Measurements from ENCODE around the gene RPL34.
A peak's percentile ranks its signal among the peaks of the same experiment; 100 is the strongest.

Gene RPL34

DNA sequence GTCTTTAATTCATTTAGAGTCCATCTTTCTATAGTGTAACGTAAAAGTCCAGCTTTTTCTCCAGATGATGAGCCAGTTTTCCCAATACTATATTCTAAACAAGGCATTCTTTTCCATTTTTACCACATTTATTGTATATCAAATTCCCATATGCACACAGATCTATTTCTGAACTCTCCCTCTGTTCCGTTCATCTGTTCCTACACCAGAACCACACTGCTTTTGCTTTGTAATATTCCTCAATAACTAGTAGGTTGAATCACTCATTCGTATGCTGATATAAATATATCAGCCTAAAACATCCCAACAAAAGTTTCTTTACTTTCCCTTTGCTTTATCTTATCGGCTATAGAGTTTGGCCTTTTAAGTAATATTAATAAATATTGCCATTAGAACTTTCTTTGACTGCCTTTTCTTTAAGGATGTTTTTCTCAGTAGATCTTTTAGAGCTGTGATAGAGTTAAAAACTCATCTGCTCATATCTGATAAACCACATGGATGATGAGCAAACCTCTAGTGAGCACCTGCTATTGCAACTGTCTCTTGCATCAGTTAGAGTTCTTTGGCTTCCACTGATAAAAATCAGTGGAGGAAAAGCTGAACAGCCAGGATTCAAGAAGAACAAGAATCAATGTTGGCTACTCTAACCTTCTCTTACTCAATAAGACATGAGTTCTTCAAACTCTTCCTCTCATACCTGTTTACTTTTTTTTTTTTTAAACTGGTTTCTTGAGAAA lies 13.1 kb upstream of the RPL34 start:
- TF ChIP-seq YY1 (IDR thresholded peaks at IDR 0.05; ENCODE audit: insufficient read depth, insufficient read length): no peak
- TF ChIP-seq ZNF274 (IDR thresholded peaks at IDR 0.05; ENCODE audit: low read depth, low read length): no peak
- TF ChIP-seq SUZ12 (IDR thresholded peaks at IDR 0.05; ENCODE audit: extremely low read depth, insufficient read depth, insufficient read length): no peak
- H3K36me3 ChIP-seq (ENCODE audit: insufficient read depth, insufficient read length, low read length): no peaks in the 10 kb centered on the region
- H3K4me1 ChIP-seq (ENCODE audit: insufficient read depth, insufficient read length): no peaks in the 10 kb centered on the region
- DNase-seq (ENCODE audit: low read depth, low spot score): no peak
- H3K4me3 ChIP-seq (ENCODE audit: insufficient read length, low read depth): no peak overlapping the region
- no peaks in the 10 kb centered on the region for H3K9me3 ChIP-seq (ENCODE audit: insufficient read depth, low read length)
- no peak overlapping the region for H3K9ac ChIP-seq (ENCODE audit: insufficient read length, low read depth)
- H3K27me3 ChIP-seq (ENCODE audit: insufficient read depth, insufficient read length): no peaks in the 10 kb centered on the region

DNA sequence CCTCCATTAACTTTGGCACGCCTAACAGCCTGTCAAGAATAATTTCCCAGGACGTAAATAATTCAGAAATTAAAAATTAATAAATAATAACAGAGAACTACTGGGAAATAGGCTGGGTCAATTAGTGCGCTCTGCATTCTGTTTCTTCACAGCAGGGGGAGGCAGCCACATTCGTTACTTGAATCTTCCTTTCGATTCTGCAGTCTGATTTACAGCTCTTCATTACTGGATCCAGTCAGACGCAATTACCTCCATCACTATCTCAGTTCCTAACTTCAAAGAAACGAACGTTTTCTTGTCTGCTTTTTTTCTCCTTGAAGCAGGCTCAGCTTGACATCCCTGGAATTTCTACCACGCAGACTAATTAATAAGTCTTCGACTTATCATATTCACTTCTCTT lies 9.0 kb upstream of the RPL34 start:
- Histone ChIP-seq H3K4me1 (ENCODE audit: insufficient read depth, insufficient read length) (no peaks in the 10 kb centered on the region), H3K27me3 (ENCODE audit: insufficient read depth, insufficient read length) (no peaks in the 10 kb centered on the region), H3K4me3 (ENCODE audit: insufficient read length, low read depth) (no peak overlapping the region), H3K9ac (ENCODE audit: insufficient read length, low read depth) (no peak overlapping the region), H3K36me3 (ENCODE audit: insufficient read depth, insufficient read length, low read length) (no peaks in the 10 kb centered on the region), H3K9me3 (ENCODE audit: insufficient read depth, low read length) (peaks cover 11% of the 10 kb centered on the region)
- no peak for TF ChIP-seq SUZ12 (IDR thresholded peaks at IDR 0.05; ENCODE audit: extremely low read depth, insufficient read depth, insufficient read length)
- TF ChIP-seq ZNF274 (IDR thresholded peaks at IDR 0.05; ENCODE audit: low read depth, low read length): no peak
- TF ChIP-seq YY1 (IDR thresholded peaks at IDR 0.05; ENCODE audit: insufficient read depth, insufficient read length): no peak
- DNase-seq (ENCODE audit: low read depth, low spot score): no peak

- Histone ChIP-seq H3K9ac (ENCODE audit: insufficient read length, low read depth) (no peak overlapping the region), H3K36me3 (ENCODE audit: insufficient read depth, insufficient read length, low read length) (no peaks in the 10 kb centered on the region), H3K4me3 (ENCODE audit: insufficient read length, low read depth) (no peak overlapping the region), H3K9me3 (ENCODE audit: insufficient read depth, low read length) (peaks cover 11% of the 10 kb centered on the region), H3K27me3 (ENCODE audit: insufficient read depth, insufficient read length) (no peaks in the 10 kb centered on the region), H3K4me1 (ENCODE audit: insufficient read depth, insufficient read length) (no peaks in the 10 kb centered on the region)
- no peak for TF ChIP-seq YY1 (IDR thresholded peaks at IDR 0.05; ENCODE audit: insufficient read depth, insufficient read length)
- TF ChIP-seq ZNF274 (IDR thresholded peaks at IDR 0.05; ENCODE audit: low read depth, low read length): no peak
- TF ChIP-seq SUZ12 (IDR thresholded peaks at IDR 0.05; ENCODE audit: extremely low read depth, insufficient read depth, insufficient read length): no peak
- no peak for DNase-seq (ENCODE audit: low read depth, low spot score)
Observed at GRCh38 chr4:108612365-108612764, 8.0 kb upstream of the RPL34 start.

DNA sequence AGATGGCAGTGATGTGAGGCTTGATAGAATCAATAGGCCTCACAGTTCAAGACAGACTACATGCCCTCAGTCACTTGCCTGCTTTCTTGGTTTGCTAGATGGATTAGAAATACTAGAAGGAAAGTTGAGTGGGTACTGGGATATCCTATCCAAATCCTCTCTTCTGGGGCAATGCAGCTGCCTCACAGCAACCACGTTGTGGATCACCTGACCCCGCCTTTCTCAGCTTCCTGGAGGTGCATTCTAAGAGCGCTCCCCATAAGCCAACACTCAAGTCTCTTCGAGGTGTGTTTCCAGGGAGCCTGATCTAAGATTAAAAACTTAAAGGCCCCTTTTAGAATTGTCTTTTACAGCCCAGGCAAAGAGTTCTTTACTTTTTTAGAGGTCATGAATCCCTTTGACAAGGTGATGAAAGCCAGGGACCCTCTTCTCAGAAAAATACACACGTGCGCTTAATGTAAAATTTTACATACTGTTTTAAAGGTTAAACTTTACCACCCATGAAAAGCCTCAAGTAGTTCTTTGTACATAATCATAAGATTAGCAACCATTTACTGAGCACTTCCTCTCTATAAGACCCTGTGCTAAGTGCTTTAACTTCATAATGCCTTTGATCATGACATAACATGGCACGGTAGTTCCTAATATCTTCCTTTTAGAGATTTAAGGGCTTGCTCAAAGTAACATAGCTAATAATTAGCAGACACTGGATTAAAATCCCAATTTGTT lies 840 bp upstream of the RPL34 start:
- TF ChIP-seq ZNF274 (IDR thresholded peaks at IDR 0.05; ENCODE audit: low read depth, low read length) (no peak), SUZ12 (IDR thresholded peaks at IDR 0.05; ENCODE audit: extremely low read depth, insufficient read depth, insufficient read length) (no peak), YY1 (IDR thresholded peaks at IDR 0.05; ENCODE audit: insufficient read depth, insufficient read length) (no peak)
- no peaks in the 10 kb centered on the region for H3K4me1 ChIP-seq (ENCODE audit: insufficient read depth, insufficient read length)
- no peaks in the 10 kb centered on the region for H3K27me3 ChIP-seq (ENCODE audit: insufficient read depth, insufficient read length)
- H3K9ac ChIP-seq (ENCODE audit: insufficient read length, low read depth): no peak overlapping the region
- peak overlapping the region; percentile 44 for H3K4me3 ChIP-seq (ENCODE audit: insufficient read length, low read depth)
- peaks cover 38% of the 10 kb centered on the region for H3K36me3 ChIP-seq (ENCODE audit: insufficient read depth, insufficient read length, low read length)
- no peak for DNase-seq (ENCODE audit: low read depth, low spot score)
- H3K9me3 ChIP-seq (ENCODE audit: insufficient read depth, low read length): peaks cover 11% of the 10 kb centered on the region

GRCh38 chr4:108620933-108621905 lies 843 bp downstream of the RPL34 start:
- peak overlapping the region; percentile 92 for H3K9ac ChIP-seq (ENCODE audit: insufficient read length, low read depth)
- no peaks in the 10 kb centered on the region for H3K4me1 ChIP-seq (ENCODE audit: insufficient read depth, insufficient read length)
- H3K36me3 ChIP-seq (ENCODE audit: insufficient read depth, insufficient read length, low read length): peaks cover 51% of the 10 kb centered on the region
- H3K27me3 ChIP-seq (ENCODE audit: insufficient read depth, insufficient read length): no peaks in the 10 kb centered on the region
- no peak for DNase-seq (ENCODE audit: low read depth, low spot score)
- no peaks in the 10 kb centered on the region for H3K9me3 ChIP-seq (ENCODE audit: insufficient read depth, low read length)
- H3K4me3 ChIP-seq (ENCODE audit: insufficient read length, low read depth): peak overlapping the region; percentile 97
- TF ChIP-seq SUZ12 (IDR thresholded peaks at IDR 0.05; ENCODE audit: extremely low read depth, insufficient read depth, insufficient read length): no peak
- no peak for TF ChIP-seq ZNF274 (IDR thresholded peaks at IDR 0.05; ENCODE audit: low read depth, low read length)
- no peak for TF ChIP-seq YY1 (IDR thresholded peaks at IDR 0.05; ENCODE audit: insufficient read depth, insufficient read length)

- Histone ChIP-seq H3K36me3 (ENCODE audit: insufficient read depth, insufficient read length, low read length) (peaks cover 59% of the 10 kb centered on the region), H3K4me1 (ENCODE audit: insufficient read depth, insufficient read length) (no peaks in the 10 kb centered on the region), H3K4me3 (ENCODE audit: insufficient read length, low read depth) (peak overlapping the region; percentile 97), H3K9ac (ENCODE audit: insufficient read length, low read depth) (peak overlapping the region; percentile 72), H3K27me3 (ENCODE audit: insufficient read depth, insufficient read length) (no peaks in the 10 kb centered on the region), H3K9me3 (ENCODE audit: insufficient read depth, low read length) (no peaks in the 10 kb centered on the region)
- TF ChIP-seq ZNF274 (IDR thresholded peaks at IDR 0.05; ENCODE audit: low read depth, low read length) (no peak), YY1 (IDR thresholded peaks at IDR 0.05; ENCODE audit: insufficient read depth, insufficient read length) (no peak), SUZ12 (IDR thresholded peaks at IDR 0.05; ENCODE audit: extremely low read depth, insufficient read depth, insufficient read length) (no peak)
- no peak for DNase-seq (ENCODE audit: low read depth, low spot score)
Observed at GRCh38 chr4:108622022-108622421, 1.6 kb downstream of the RPL34 start.

All from NT2/D1 (cell line).